NT2/D1 (cell line): ENCODE results near the gene OBSCN.
A peak's percentile ranks its signal among the peaks of the same experiment; 100 is the strongest.

Source experiments
- SUZ12 ChIP-seq: IDR thresholded peaks from 2 replicates; pipeline ENCODE4 v1.6.1; 2011; ENCODE audit not compliant: insufficient read length, insufficient read depth; ENCODE audit errors: extremely low read depth
- YY1 ChIP-seq: IDR thresholded peaks from 2 replicates; pipeline ENCODE4 v1.6.1; 2011; ENCODE audit not compliant: insufficient read length, insufficient read depth
- ZNF274 ChIP-seq: IDR thresholded peaks from 2 replicates; pipeline ENCODE4 v1.6.1; 2011; ENCODE audit warnings: mild to moderate bottlenecking, low read depth, low read length

- peak; percentile 73 for TF ChIP-seq YY1
- no peak for TF ChIP-seq ZNF274
- TF ChIP-seq SUZ12 = no peak
These were observed 42.3 kb upstream of the OBSCN start, which contains the start of gene IBA57 for GRCh38 chr1:228165372-228166169.
